ENCODE results near the gene ZNF775. TPM values are rescaled to one million over a fixed set of nuclear protein-coding genes. Genes with fewer than 3 reads are reported as not detected.
A peak's percentile ranks its signal among the peaks of the same experiment; 100 is the strongest.

The ZNF775 gene
- total and polyA plus RNA-seq, 2 of the 13 experiments (the other 11 are each of a cell fraction or from before 2014, with no cell fraction given), result 3.1 to 3.2 TPM

GRCh38 chr7:150371996-150372270 is 7.2 kb upstream of the ZNF775 start:
- peaks cover 5 to 27% of the 10 kb centered on the region in 2 experiments; a peak in 4 of 5 replicates for H3K36me3 ChIP-seq (replicated peaks in 1 of 2; ENCODE audit: control insufficient read depth in 1 of 2, insufficient read depth in 2 of 2, low read length in 2 of 2)
- no peak overlapping the region for H3K4me2 ChIP-seq (ENCODE audit: low read depth, low read length)
- no peak overlapping the region for H3K9ac ChIP-seq (ENCODE audit: insufficient read depth, low read depth, low read length)
- 98% methylated on average over 12 of the region's 30 CpGs for WGBS (ENCODE audit: low lambda C conversion rate)
- peaks cover 38% of the 10 kb centered on the region for H3K79me2 ChIP-seq (ENCODE audit: insufficient read depth, low read length)
- no peak overlapping the region for H3K4me3 ChIP-seq (replicated peaks in 1 of 3; ENCODE audit: insufficient read depth in 1 of 3, low read depth in 2 of 3, low read length in 3 of 3)
- TF ChIP-seq AGO2 (optimal IDR thresholded peaks at IDR 0.05; ENCODE audit: low read depth, low read length) (peak; percentile 14), ARID4A (CRISPR knock-in tag; IDR thresholded peaks at IDR 0.05; ENCODE audit: borderline replicate concordance) (no peak)
- no peaks in the 10 kb centered on the region for H3K27me3 ChIP-seq (ENCODE audit: control insufficient read depth in 1 of 2, insufficient read depth in 2 of 2, low read length in 2 of 2)
- no peak for DNase-seq (ENCODE audit: low spot score)
- CTCF ChIA-PET (ENCODE audit: low intra/inter-chr PET ratio, low total read pairs), result no interaction called here
- no peak for ATAC-seq
- intact Hi-C loops (cut with micrococcal nuclease; ENCODE audit: unreplicated experiment) (no loop called here), in situ Hi-C loops (cut with HindIII; ENCODE audit: extremely low pct_ligation_motif_present, low pct_unique_long_range_greater_than_20kb) (no loop called here)
- peaks cover 70% of the 10 kb centered on the region for H3K4me1 ChIP-seq (ENCODE audit: insufficient read depth, low read length)
- POLR2A ChIA-PET, result interaction anchor here (4.5 to 6.8 kb wide), 3 partner anchors 13 to 33 kb away, joined by 54 to 141 read pairs (median 86); a partner anchor contains a TSS
- H2AFZ ChIP-seq (ENCODE audit: low read length), result no peak overlapping the region
- no TSS peak for BruUV-seq (replicated peaks)
- H3K27ac ChIP-seq (ENCODE audit: extremely low read length, insufficient read depth, low read length), result no peak overlapping the region
- no peaks in the 10 kb centered on the region for H3K9me3 ChIP-seq (ENCODE audit: low read length)
- peaks cover 8% of the 10 kb centered on the region; the same call in 1 of the 2 replicates for H4K20me1 ChIP-seq (ENCODE audit: insufficient read depth, low read length)
- FAIRE-seq, result no peak
